ENCODE results near the gene EPB42.

DNA sequence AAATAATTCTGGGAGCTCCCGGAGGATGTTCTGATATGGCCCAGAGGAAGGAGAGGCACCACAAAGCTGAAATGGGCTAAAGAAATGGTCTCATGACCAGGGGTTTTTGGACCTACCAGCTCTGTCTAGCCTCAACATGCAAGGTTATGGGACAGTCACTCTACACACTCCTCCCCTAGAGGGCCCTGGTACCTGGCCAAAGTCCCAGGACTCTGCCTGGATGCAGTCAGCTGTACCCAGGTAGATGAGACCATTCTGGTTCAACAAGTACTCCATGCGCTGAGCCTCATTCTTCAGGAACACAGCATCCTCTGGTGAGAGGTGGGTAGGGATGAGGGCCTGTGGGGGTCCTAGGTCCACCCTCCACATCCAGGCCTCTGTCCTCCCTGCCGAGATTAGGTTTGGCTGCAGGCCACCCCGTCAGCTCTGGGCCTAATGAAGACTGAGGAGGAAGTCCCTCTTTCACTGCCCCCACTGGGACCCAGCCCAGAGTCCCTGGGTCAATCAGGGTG, 9.5 kb downstream of the EPB42 start:
- TF ChIP-seq EZH2phosphoT487 (IDR thresholded peaks at IDR 0.05; ENCODE audit: insufficient read depth, low read depth): no peak
- no peak for TF ChIP-seq EZH2 (IDR thresholded peaks at IDR 0.05; ENCODE audit: insufficient read depth, poor library complexity, severe bottlenecking)
